Panc1 (cell line): Measurements from ENCODE around the gene RRP36. TPM values are rescaled to one million over a fixed set of nuclear protein-coding genes. Genes with fewer than 3 reads are reported as not detected.
A peak's percentile ranks its signal among the peaks of the same experiment; 100 is the strongest.

Source experiments
- ATAC-seq: fragments of 200-7000 bp; cut with Tn5 transposase; 2 replicates; pipeline ENCODE4 v1.9.1; 2020; ENCODE audit warnings: mild to moderate bottlenecking, moderate library complexity
- BruUV-seq: library from RNA; stranded (reverse); fragments of 400-500 nt; replicated peaks from 2 replicates; lab custom pipeline; 2021; lab: Mats Ljungman, UMichigan
- CTCF ChIA-PET: fragments of 300-600 bp; sonication (Branson Sonifier 250); formaldehyde crosslinking; loops from one replicate; lab custom pipeline; 2022; ENCODE audit warnings: antibody characterized with exemption; lab: Charles Lee
- POLR2A ChIA-PET: fragments of 300-600 bp; sonication (Branson Sonifier 250); formaldehyde crosslinking; loops from one replicate; lab custom pipeline; 2022; ENCODE audit warnings: antibody characterized with exemption; lab: Charles Lee
- DNase-seq: peaks from one replicate; pipeline ENCODE4 v3.0.0-alpha.2; 2010; ENCODE audit warnings: low read depth, low spot score
- H3K27ac ChIP-seq: 2 replicates; pipeline ENCODE4 v1.5.1; 2011; ENCODE audit warnings: mild to moderate bottlenecking, low read length, inconsistent platforms
- H3K27me3 ChIP-seq: fragments of 200-500 bp; sonication (Bioruptor generic); 2 replicates; pipeline ENCODE4 v1.6.0; 2014; ENCODE audit warnings: low read length, inconsistent platforms; ENCODE audit not compliant: control insufficient read depth, insufficient read depth
- H3K36me3 ChIP-seq: fragments of 200-500 bp; sonication (Bioruptor generic); 2 replicates; pipeline ENCODE4 v1.5.1; 2014; ENCODE audit warnings: inconsistent platforms, mild to moderate bottlenecking, low read length, moderate library complexity; ENCODE audit not compliant: control insufficient read depth, insufficient read depth
- H3K4me1 ChIP-seq: 2 replicates; pipeline ENCODE4 v1.5.1; 2011; ENCODE audit warnings: inconsistent platforms, mild to moderate bottlenecking, low read length, moderate library complexity; ENCODE audit not compliant: control insufficient read depth, insufficient read depth
- H3K4me3 ChIP-seq, 2 experiments: 2 replicates each; pipeline ENCODE4 v1.5.1; 2011 to 2012; ENCODE audit warnings: low read depth in 2 of 2, low read length in 2 of 2, mild to moderate bottlenecking in 2 of 2, inconsistent platforms in 1 of 2, moderate library complexity in 1 of 2
- H3K9me3 ChIP-seq: fragments of 200-500 bp; sonication (Bioruptor generic); 2 replicates; pipeline ENCODE4 v1.5.1; 2014; ENCODE audit warnings: low read depth, mild to moderate bottlenecking, inconsistent platforms, low read length, moderate library complexity; ENCODE audit not compliant: control insufficient read depth, insufficient read depth
- CTCF ChIP-seq: fragments of 450-650 bp; IDR thresholded peaks from 2 replicates; pipeline ENCODE4 v1.5.1; 2017; ENCODE audit warnings: mild to moderate bottlenecking
- POLR2AphosphoS5 ChIP-seq: IDR thresholded peaks from 2 replicates; pipeline ENCODE4 v1.6.1; 2012; ENCODE audit warnings: mild to moderate bottlenecking, low read depth, low read length, moderate library complexity
- REST ChIP-seq, 2 experiments: IDR thresholded peaks; 2 replicates each; pipeline ENCODE4 v1.6.1; 2011 to 2012; ENCODE audit warnings: low read depth in 2 of 2, control low read depth in 1 of 2, low read length in 1 of 2, mild to moderate bottlenecking in 1 of 2, moderate library complexity in 1 of 2; ENCODE audit not compliant: insufficient read depth in 1 of 2
- SIN3A ChIP-seq: IDR thresholded peaks from 2 replicates; pipeline ENCODE4 v1.6.1; 2012; ENCODE audit warnings: low read depth, mild to moderate bottlenecking, low read length, moderate library complexity, borderline replicate concordance; ENCODE audit not compliant: insufficient read depth
- TCF7L2 ChIP-seq: IDR thresholded peaks from 2 replicates; pipeline ENCODE4 v1.6.1; 2011; ENCODE audit warnings: mild to moderate bottlenecking, low read depth, low read length, inconsistent platforms
- in situ Hi-C: cut with HindIII; loops from 2 replicates; pipeline ENCODE4 v1.10.0; 2016; ENCODE audit warnings: low sequenced_read_pairs, low pct_unique_long_range_greater_than_20kb
- intact Hi-C: fragments of 100-400 bp; cut with micrococcal nuclease; formaldehyde crosslinking; loops from one replicate; pipeline ENCODE4 v1.10.0; 2022; ENCODE audit not compliant: unreplicated experiment
- total RNA-seq: library from RNA; stranded (reverse); gene quantifications from one replicate; pipeline ENCODE4 v1.2.1, GENCODE V29; 2021; ENCODE audit not compliant: unreplicated experiment

RRP36 gene
- total RNA-seq, 1 experiment from 2014 or later = 106 TPM

GRCh38 chr6:43014434-43014909 lies 7.0 kb upstream of the RRP36 start:
- TF ChIP-seq SIN3A = no peak
- TF ChIP-seq REST (IDR thresholded peaks at IDR 0.05; ENCODE audit: insufficient read depth in 1 of 2, low read depth in 2 of 2, low read length in 1 of 2) = no peak
- TF ChIP-seq TCF7L2 = no peak
- no peak for TF ChIP-seq POLR2AphosphoS5
- no peak for TF ChIP-seq CTCF
- Histone ChIP-seq H3K4me1 (peaks cover 20% of the 10 kb centered on the region), H3K9me3 (no peaks in the 10 kb centered on the region), H3K4me3 (peak overlapping the region; percentile 87 to 95), H3K27ac (peak overlapping the region; percentile 94), H3K27me3 (no peaks in the 10 kb centered on the region), H3K36me3 (peaks cover 17% of the 10 kb centered on the region)
- ATAC-seq (no peak), DNase-seq (no peak)
- intact Hi-C loops = loop anchor here (5.0 kb wide), 1 partner anchor 112 kb away; no protein-coding TSS in a partner anchor
- ChIA-PET POLR2A (interaction anchor here (0.6 to 1.0 kb wide), 2 partner anchors 36 to 168 kb away, joined by 3 read pairs; partner anchors contain the start of gene CUL9), CTCF (interaction anchor here (1.0 kb wide), 1 partner anchor 113 kb away, joined by 3 read pairs; no protein-coding TSS in a partner anchor)
- in situ Hi-C loops = no loop called here
- BruUV-seq = TSS peak; percentile 86

GRCh38 chr6:43016176-43016942 lies 5.1 kb upstream of the RRP36 start:
- no peak overlapping the region for H3K27ac ChIP-seq
- ATAC-seq (no peak), DNase-seq (no peak)
- H3K36me3 ChIP-seq = peaks cover 6% of the 10 kb centered on the region
- H3K4me1 ChIP-seq = peaks cover 30% of the 10 kb centered on the region
- no peaks in the 10 kb centered on the region for H3K27me3 ChIP-seq
- ChIA-PET CTCF (no interaction called here), POLR2A (interaction anchor here (0.5 kb wide), 1 partner anchor 19 kb away, joined by 3 read pairs; no protein-coding TSS in a partner anchor)
- intact Hi-C loops = no loop called here
- BruUV-seq = TSS peak; percentile 22
- H3K9me3 ChIP-seq = no peaks in the 10 kb centered on the region
- in situ Hi-C loops = no loop called here
- TF ChIP-seq REST (IDR thresholded peaks at IDR 0.05; ENCODE audit: insufficient read depth in 1 of 2, low read depth in 2 of 2, low read length in 1 of 2) = no peak
- no peak for TF ChIP-seq POLR2AphosphoS5
- TF ChIP-seq TCF7L2 = no peak
- no peak for TF ChIP-seq SIN3A
- no peak for TF ChIP-seq CTCF
- H3K4me3 ChIP-seq = no peak overlapping the region
